Right renal cortex interstitium (tissue), 3 donors: ENCODE data around the gene CCL13. TPM values are rescaled to one million over a fixed set of nuclear protein-coding genes. Genes with fewer than 3 reads are reported as not detected.

Experiments used
- polyA plus RNA-seq, 3 donors: library from polyadenylated mRNA; unstranded; fragments of 120-200 nt; gene quantifications; one replicate each; pipeline ENCODE4 v1.2.1, GENCODE V29; 2013; ENCODE audit not compliant: insufficient read length in 3 of 3

The CCL13 gene
- polyA plus RNA-seq, 3 donors = not detected

Other genes starting within 250 kb of the CCL13 start
- gene CCL2, start 101.2 kb upstream of the CCL13 start, polyA plus RNA-seq = 10 to 100 TPM; 19.9 to 22.5 (median 21.0) TPM
- not detected for gene CCL7, start 86.3 kb upstream of the CCL13 start, polyA plus RNA-seq
- 1 to 10 TPM in 2 of 3 donors, under 1 TPM in 1; 0.74 to 1.4 (median 1.1) TPM for gene CCL11, start 70.7 kb upstream of the CCL13 start, polyA plus RNA-seq
- gene CCL8, start 37.0 kb upstream of the CCL13 start, polyA plus RNA-seq = under 1 TPM; 0.17 to 0.24 (median 0.22) TPM
- not detected for gene CCL1, start 6.8 kb downstream of the CCL13 start, polyA plus RNA-seq
- 1 to 10 TPM; 2.1 to 4.5 (median 2.2) TPM for gene TMEM132E, start 223.1 kb downstream of the CCL13 start, polyA plus RNA-seq